Astrocyte (in vitro differentiated cells and primary cell): ENCODE data around the gene RHBDD2. TPM values are rescaled to one million over a fixed set of nuclear protein-coding genes. Genes with fewer than 3 reads are reported as not detected.
"Not testable (repeated sequence)": the region's sequence is repeated elsewhere in the genome, so short reads cannot be mapped to it uniquely, and the experiment has no call there.

Experiments
- DNase-seq: peaks from one replicate; pipeline ENCODE4 v3.0.0-alpha.2; 2010; ENCODE audit warnings: low read depth
- FAIRE-seq: peaks from 2 replicates; lab custom pipeline; 2011; peaks lifted over from hg19 to GRCh38; lab: Jason Lieb, UNC
- H2AFZ ChIP-seq: 2 replicates; pipeline ENCODE4 v1.6.0; 2012; ENCODE audit warnings: low read depth, low read length, inconsistent platforms
- H3K27ac ChIP-seq: 2 replicates; pipeline ENCODE4 v1.5.1; 2011; ENCODE audit warnings: low read depth, low read length, inconsistent platforms
- H3K27me3 ChIP-seq: 2 replicates; pipeline ENCODE4 v1.6.0; 2011; ENCODE audit warnings: low read length, inconsistent platforms; ENCODE audit not compliant: insufficient read depth
- H3K36me3 ChIP-seq: 2 replicates; pipeline ENCODE4 v1.5.1; 2011; ENCODE audit warnings: low read length, inconsistent platforms; ENCODE audit not compliant: insufficient read depth
- H3K4me1 ChIP-seq: 2 replicates; pipeline ENCODE4 v1.5.1; 2011; ENCODE audit warnings: low read length, inconsistent platforms; ENCODE audit not compliant: insufficient read depth
- H3K4me2 ChIP-seq: 2 replicates; pipeline ENCODE4 v1.6.0; 2012; ENCODE audit warnings: low read length, inconsistent platforms
- H3K4me3 ChIP-seq: 2 replicates; pipeline ENCODE4 v1.5.1; 2011; ENCODE audit warnings: low read depth, mild to moderate bottlenecking, low read length, inconsistent platforms; ENCODE audit not compliant: insufficient read depth
- H3K79me2 ChIP-seq: 2 replicates; pipeline ENCODE4 v1.6.0; 2012; ENCODE audit warnings: mild to moderate bottlenecking, low read length, inconsistent platforms; ENCODE audit not compliant: insufficient read depth
- H3K9ac ChIP-seq: 2 replicates; pipeline ENCODE4 v1.6.0; 2012; ENCODE audit warnings: mild to moderate bottlenecking, low read length, inconsistent platforms
- H3K9me3 ChIP-seq: 2 replicates; pipeline ENCODE4 v1.5.1; 2012; ENCODE audit warnings: low read depth, mild to moderate bottlenecking, low read length, inconsistent platforms; ENCODE audit not compliant: insufficient read depth
- H4K20me1 ChIP-seq: 2 replicates; pipeline ENCODE4 v1.6.0; 2012; ENCODE audit warnings: low read length, inconsistent platforms; ENCODE audit not compliant: insufficient read depth
- H3K27ac Mint-ChIP-seq: one replicate; pipeline ENCODE4 v1.8.0; 2021; ENCODE audit warnings: mild to moderate bottlenecking, mixed read lengths; ENCODE audit not compliant: unreplicated experiment
- H3K27me3 Mint-ChIP-seq: one replicate; pipeline ENCODE4 v1.8.0; 2021; ENCODE audit warnings: low read depth, mixed read lengths; ENCODE audit not compliant: unreplicated experiment
- H3K36me3 Mint-ChIP-seq: one replicate; pipeline ENCODE4 v1.8.0; 2021; ENCODE audit warnings: low read depth, mixed read lengths; ENCODE audit not compliant: unreplicated experiment
- H3K4me1 Mint-ChIP-seq: one replicate; pipeline ENCODE4 v1.8.0; 2021; ENCODE audit warnings: low read depth, mixed read lengths; ENCODE audit not compliant: unreplicated experiment
- H3K4me3 Mint-ChIP-seq: one replicate; pipeline ENCODE4 v1.8.0; 2021; ENCODE audit warnings: mild to moderate bottlenecking, moderate library complexity, mixed read lengths; ENCODE audit not compliant: unreplicated experiment
- H3K9me3 Mint-ChIP-seq: one replicate; pipeline ENCODE4 v1.8.0; 2021; ENCODE audit warnings: mild to moderate bottlenecking, mixed read lengths; ENCODE audit not compliant: unreplicated experiment
- EZH2 ChIP-seq: IDR thresholded peaks from 2 replicates; pipeline ENCODE4 v1.6.1; 2012; ENCODE audit warnings: mild to moderate bottlenecking, low read length, inconsistent platforms; ENCODE audit not compliant: insufficient read depth
- total RNA-seq: library from RNA; stranded (reverse); gene quantifications from 2 replicates; pipeline ENCODE4 v1.2.1, GENCODE V29; 2021
- TF ChIP-seq, protein P1 (sequence below): IDR thresholded peaks from 2 replicates; pipeline ENCODE4 v1.5.1; 2011; ENCODE audit warnings: low read depth, mild to moderate bottlenecking, inconsistent platforms, low read length, moderate library complexity; ENCODE audit not compliant: insufficient read depth

Gene RHBDD2
- total RNA-seq, 1 donor from 2014 or later: 55.0 TPM

DNA sequence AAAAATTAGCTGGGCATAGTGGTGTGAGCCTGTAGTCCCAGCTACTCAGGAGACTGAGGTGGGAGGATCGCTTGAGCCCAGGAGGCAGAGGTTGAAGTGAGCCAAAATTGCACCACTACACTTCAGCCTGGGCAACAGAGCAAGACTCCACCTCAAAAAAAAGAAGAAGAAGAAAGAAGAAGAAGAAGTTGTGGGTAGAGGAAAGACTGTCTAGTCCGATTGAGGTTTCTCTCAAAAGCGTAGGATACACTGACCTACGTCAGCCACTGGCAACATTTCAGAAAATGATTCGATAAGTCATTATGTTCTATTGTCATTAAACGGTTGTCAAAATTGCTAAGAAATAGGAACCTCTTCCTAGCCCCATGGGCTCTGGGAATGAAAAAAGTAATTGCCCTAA lies 22.3 kb upstream of the RHBDD2 start:
- Histone ChIP-seq H4K20me1 (no peaks in the 10 kb centered on the region), H3K4me1 (no peaks in the 10 kb centered on the region), H3K27ac (no peak overlapping the region), H3K36me3 (no peaks in the 10 kb centered on the region), H3K27me3 (no peaks in the 10 kb centered on the region), H3K4me2 (no peak overlapping the region), H3K9ac (no peak overlapping the region), H2AFZ (no peak overlapping the region), H3K9me3 (no peaks in the 10 kb centered on the region), H3K4me3 (no peak overlapping the region), H3K79me2 (no peaks in the 10 kb centered on the region)
- H3K4me3 Mint-ChIP-seq: no peak overlapping the region
- DNase-seq: no peak
- TF ChIP-seq, protein P1, sequence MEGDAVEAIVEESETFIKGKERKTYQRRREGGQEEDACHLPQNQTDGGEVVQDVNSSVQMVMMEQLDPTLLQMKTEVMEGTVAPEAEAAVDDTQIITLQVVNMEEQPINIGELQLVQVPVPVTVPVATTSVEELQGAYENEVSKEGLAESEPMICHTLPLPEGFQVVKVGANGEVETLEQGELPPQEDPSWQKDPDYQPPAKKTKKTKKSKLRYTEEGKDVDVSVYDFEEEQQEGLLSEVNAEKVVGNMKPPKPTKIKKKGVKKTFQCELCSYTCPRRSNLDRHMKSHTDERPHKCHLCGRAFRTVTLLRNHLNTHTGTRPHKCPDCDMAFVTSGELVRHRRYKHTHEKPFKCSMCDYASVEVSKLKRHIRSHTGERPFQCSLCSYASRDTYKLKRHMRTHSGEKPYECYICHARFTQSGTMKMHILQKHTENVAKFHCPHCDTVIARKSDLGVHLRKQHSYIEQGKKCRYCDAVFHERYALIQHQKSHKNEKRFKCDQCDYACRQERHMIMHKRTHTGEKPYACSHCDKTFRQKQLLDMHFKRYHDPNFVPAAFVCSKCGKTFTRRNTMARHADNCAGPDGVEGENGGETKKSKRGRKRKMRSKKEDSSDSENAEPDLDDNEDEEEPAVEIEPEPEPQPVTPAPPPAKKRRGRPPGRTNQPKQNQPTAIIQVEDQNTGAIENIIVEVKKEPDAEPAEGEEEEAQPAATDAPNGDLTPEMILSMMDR: no peak
- no peak for TF ChIP-seq EZH2
- FAIRE-seq: no peak
- H3K27me3 Mint-ChIP-seq: peaks cover 6% of the 10 kb centered on the region
- H3K36me3 Mint-ChIP-seq: no peaks in the 10 kb centered on the region
- no peak overlapping the region for H3K27ac Mint-ChIP-seq
- no peaks in the 10 kb centered on the region for H3K4me1 Mint-ChIP-seq
- peaks cover 4% of the 10 kb centered on the region for H3K9me3 Mint-ChIP-seq

DNA sequence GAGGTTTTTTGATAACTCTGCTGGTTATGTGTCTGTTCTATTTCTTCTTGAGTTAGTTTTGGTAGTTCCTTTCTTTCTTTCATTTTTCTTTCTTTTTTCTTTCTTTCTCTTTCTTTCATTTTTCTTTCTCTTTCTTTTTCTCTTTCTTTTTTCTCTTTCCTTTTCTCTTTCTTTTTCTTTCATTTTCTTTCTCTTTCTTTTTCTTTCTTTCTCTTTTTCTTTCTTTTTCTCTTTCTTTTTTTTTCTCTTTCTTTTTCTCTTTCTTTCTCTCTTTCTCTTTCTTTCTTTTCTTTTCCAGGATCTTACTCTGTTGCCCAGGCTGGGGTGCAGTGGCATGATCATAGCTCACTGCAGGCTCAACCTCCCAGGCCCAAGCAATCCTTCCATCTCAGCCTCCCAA lies 20.4 kb upstream of the RHBDD2 start:
- no peak overlapping the region for H3K27ac Mint-ChIP-seq
- Histone ChIP-seq H4K20me1 (no peaks in the 10 kb centered on the region), H3K4me1 (no peaks in the 10 kb centered on the region), H3K9ac (no peak overlapping the region), H3K9me3 (no peaks in the 10 kb centered on the region), H3K27me3 (no peaks in the 10 kb centered on the region), H3K27ac (no peak overlapping the region), H3K36me3 (no peaks in the 10 kb centered on the region), H3K79me2 (no peaks in the 10 kb centered on the region), H3K4me3 (no peak overlapping the region), H3K4me2 (no peak overlapping the region), H2AFZ (no peak overlapping the region)
- peaks cover 4% of the 10 kb centered on the region for H3K9me3 Mint-ChIP-seq
- H3K27me3 Mint-ChIP-seq: peaks cover 9% of the 10 kb centered on the region
- no peak for TF ChIP-seq EZH2
- TF ChIP-seq, protein P1: no peak
- no peaks in the 10 kb centered on the region for H3K4me1 Mint-ChIP-seq
- no peak overlapping the region for H3K4me3 Mint-ChIP-seq
- FAIRE-seq (no peak), DNase-seq (no peak)
- H3K36me3 Mint-ChIP-seq: no peaks in the 10 kb centered on the region

DNA sequence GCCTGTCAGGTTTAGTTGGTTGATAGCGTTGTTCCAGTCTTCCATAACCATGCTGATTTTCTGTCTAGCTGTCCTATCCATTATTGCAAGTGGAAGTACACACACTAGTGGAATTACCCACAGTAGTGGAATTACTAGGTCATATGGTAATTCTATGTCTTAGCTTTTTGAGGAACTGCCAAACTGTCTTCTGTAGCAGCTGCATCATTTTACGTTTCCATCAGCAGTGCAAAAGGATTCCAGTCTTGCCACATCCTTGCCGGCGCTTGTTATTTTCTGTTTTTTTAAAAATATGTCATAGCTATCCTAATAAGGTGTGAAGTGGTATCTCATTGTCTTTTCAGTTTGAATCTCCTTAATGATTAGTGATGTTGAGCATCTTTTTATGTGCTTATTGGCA lies 17.2 kb upstream of the RHBDD2 start:
- H3K27me3 ChIP-seq: no peaks in the 10 kb centered on the region
- H3K27me3 Mint-ChIP-seq: peaks cover 3% of the 10 kb centered on the region
- DNase-seq (no peak), FAIRE-seq (no peak)
- H3K4me2 ChIP-seq: no peak overlapping the region
- H3K36me3 Mint-ChIP-seq: no peaks in the 10 kb centered on the region
- H3K4me1 ChIP-seq: peaks cover 7% of the 10 kb centered on the region
- H3K9ac ChIP-seq: no peak overlapping the region
- H3K9me3 Mint-ChIP-seq: peaks cover 1% of the 10 kb centered on the region
- no peak overlapping the region for H3K4me3 ChIP-seq
- H3K27ac ChIP-seq: no peak overlapping the region
- TF ChIP-seq EZH2: no peak
- TF ChIP-seq, protein P1: no peak
- H3K4me1 Mint-ChIP-seq: peaks cover 5% of the 10 kb centered on the region
- no peaks in the 10 kb centered on the region for H3K36me3 ChIP-seq
- no peak overlapping the region for H3K27ac Mint-ChIP-seq
- no peaks in the 10 kb centered on the region for H3K79me2 ChIP-seq
- H2AFZ ChIP-seq: no peak overlapping the region
- H3K4me3 Mint-ChIP-seq: no peak overlapping the region
- no peaks in the 10 kb centered on the region for H3K9me3 ChIP-seq
- no peaks in the 10 kb centered on the region for H4K20me1 ChIP-seq

DNA sequence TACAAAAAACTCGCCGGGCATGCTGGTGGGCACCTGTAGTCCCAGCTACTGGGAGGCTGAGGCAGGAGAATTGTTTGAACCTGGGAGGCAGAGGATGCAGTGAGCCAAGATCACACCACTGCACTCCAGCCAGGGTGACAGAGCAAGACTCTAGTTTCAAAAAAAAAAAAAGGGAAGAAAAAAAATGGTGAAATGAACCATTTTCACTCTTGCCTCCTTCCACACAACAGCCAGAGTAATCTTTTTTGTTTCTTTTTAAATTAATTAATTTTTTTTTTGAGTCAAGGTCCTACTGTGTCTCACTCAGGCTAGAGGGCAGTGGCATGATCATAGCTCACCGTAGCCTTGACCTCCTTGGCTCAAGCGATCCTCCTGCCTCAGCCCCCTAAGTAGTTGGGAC lies 14.6 kb upstream of the RHBDD2 start:
- not testable (repeated sequence) for FAIRE-seq, H3K36me3 ChIP-seq, H3K27me3 Mint-ChIP-seq, H3K36me3 Mint-ChIP-seq, H3K27me3 ChIP-seq, H3K9me3 ChIP-seq, H4K20me1 ChIP-seq, H3K9ac ChIP-seq, H3K4me3 ChIP-seq, H3K4me2 ChIP-seq, H3K27ac Mint-ChIP-seq, H3K4me3 Mint-ChIP-seq, H2AFZ ChIP-seq, H3K79me2 ChIP-seq, H3K9me3 Mint-ChIP-seq, H3K4me1 Mint-ChIP-seq, DNase-seq, H3K27ac ChIP-seq, H3K4me1 ChIP-seq
